ENCODE measurements around the gene CDH11.

The CDH11 gene, protein sequence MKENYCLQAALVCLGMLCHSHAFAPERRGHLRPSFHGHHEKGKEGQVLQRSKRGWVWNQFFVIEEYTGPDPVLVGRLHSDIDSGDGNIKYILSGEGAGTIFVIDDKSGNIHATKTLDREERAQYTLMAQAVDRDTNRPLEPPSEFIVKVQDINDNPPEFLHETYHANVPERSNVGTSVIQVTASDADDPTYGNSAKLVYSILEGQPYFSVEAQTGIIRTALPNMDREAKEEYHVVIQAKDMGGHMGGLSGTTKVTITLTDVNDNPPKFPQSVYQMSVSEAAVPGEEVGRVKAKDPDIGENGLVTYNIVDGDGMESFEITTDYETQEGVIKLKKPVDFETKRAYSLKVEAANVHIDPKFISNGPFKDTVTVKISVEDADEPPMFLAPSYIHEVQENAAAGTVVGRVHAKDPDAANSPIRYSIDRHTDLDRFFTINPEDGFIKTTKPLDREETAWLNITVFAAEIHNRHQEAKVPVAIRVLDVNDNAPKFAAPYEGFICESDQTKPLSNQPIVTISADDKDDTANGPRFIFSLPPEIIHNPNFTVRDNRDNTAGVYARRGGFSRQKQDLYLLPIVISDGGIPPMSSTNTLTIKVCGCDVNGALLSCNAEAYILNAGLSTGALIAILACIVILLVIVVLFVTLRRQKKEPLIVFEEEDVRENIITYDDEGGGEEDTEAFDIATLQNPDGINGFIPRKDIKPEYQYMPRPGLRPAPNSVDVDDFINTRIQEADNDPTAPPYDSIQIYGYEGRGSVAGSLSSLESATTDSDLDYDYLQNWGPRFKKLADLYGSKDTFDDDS

GRCh38 chr16:65121870-65122723 is at the start of gene CDH11:
TSS of gene CDH11 (minus strand) at chr16:65122063. CDS start at chr16:65004869, 117,194 bp downstream.
- no peak for DNase-seq

GRCh38 chr16:65154321-65154720 is 32.5 kb upstream of the CDH11 start:
- no peak for DNase-seq

DNA sequence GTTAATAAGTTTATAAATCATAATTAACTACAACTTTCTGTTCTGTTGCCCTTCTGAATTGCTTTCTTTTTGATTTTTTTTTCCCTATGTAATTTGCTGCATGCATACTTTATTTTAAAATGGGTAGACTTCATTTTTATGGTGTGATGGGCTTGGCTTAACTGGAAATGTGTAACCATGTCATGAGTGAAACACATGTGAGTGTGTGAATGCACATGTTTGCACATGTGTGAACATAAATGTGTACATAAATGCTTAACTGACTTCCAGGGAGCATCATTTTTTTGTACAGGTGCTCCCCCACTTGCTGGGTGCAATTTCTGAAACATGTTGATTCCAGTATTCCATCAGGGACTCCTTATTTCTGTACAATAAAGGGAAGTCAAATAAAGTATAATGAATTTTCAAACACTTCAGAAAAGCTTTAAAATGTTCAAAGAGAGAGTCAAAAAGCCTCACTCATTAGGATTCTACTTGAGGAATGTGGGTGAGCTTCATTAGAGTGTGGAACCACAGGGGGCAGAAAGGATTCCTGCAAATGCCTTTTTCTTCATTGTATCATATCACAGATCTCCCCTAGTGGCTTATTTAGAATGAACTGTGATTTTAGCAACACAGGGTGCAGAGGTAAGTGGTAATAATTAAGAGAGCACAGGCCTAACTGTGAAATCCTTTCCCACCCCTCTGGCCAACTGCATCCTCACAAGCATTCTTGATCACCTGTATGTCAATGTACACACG is 31.7 kb upstream of the CDH11 start:
- DNase-seq: no peak

- DNase-seq: no peak
Observed at GRCh38 chr16:65148804-65149203, 26.9 kb upstream of the CDH11 start.

DNA sequence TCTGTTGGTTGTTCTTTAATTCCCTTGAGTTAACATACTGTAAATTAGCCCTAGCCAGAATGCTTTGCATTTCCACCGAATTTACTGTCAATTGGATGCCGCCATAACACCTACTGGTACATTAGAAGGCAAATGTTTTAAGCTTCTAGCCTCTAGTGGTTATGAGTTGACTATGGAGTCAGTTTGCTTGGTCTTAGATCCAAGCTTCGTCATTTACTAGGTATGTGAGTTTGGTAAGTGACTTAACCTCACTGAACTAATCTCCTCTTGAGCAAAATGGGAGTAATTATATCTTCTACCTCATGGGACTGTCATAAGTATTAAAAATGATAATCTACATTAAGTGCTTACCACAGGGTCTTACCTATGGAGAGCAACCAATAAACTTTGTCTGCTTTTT is 20.4 kb upstream of the CDH11 start:
- no peak for DNase-seq

- DNase-seq: no peak
Observed at GRCh38 chr16:65136681-65137080, 14.8 kb upstream of the CDH11 start.

DNA sequence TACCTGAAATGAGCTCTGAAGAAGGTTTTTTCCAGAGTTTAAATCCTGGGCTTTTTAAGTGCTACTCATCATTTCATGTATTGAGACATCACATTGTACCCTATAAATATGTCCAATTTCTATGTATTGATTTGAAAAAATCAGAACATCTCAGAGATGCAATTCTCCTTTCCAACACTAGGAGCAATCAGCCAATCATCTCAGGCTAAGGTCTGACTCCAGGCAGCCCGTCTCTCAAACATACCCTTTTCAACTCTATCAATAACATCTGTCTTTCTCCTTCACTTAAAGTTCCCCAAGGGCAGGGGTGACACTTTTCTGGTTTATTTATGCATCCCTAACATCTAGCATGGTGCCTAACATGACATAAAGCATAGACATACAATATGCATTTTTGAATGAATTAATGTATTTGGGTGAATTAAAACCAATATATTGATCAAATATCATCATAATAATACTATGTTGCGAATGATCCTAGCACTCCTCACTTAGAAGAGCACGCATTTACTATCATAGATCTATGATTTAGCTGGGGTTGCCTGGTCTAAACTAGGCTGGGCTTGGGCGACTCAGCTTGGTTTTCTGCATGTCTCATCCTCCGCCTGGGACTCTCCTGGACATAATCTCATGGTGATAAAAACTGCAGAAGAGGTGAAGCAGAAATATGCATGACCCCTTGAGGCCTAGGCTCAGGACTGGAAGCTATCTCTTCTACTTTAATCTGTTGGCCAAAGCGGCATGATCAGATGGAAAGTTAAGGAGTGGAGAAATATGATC is 5.2 kb upstream of the CDH11 start:
- no peak for DNase-seq

DNA sequence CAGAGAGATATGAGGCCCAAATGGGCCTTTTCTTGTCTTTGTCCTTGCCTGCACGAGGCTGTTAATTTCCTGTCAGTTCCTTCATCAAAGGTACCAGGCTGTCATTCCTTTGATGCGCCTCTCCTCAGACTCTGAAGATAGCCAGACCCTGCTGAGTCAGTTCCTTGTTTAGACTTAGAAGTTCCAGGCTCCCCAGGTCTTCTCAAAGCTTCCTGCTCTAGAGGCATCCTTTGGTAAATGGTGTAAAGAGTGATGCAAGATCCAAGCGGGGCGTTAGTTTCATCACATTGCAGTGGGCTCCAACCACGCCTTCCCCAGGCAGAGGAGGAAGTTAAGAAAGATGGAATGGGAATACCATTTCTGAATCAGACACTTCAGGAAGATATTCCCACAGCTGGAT is 4.0 kb upstream of the CDH11 start:
- DNase-seq: no peak

- no peak for DNase-seq
Observed at GRCh38 chr16:65125322-65125721, 3.5 kb upstream of the CDH11 start.

- DNase-seq: no peak
Observed at GRCh38 chr16:65124596-65124995, 2.7 kb upstream of the CDH11 start.

- DNase-seq: no peak
Observed at GRCh38 chr16:65124212-65124548, 2.3 kb upstream of the CDH11 start.

GRCh38 chr16:65123396-65124211 is 1.7 kb upstream of the CDH11 start:
- no peak for DNase-seq

DNA sequence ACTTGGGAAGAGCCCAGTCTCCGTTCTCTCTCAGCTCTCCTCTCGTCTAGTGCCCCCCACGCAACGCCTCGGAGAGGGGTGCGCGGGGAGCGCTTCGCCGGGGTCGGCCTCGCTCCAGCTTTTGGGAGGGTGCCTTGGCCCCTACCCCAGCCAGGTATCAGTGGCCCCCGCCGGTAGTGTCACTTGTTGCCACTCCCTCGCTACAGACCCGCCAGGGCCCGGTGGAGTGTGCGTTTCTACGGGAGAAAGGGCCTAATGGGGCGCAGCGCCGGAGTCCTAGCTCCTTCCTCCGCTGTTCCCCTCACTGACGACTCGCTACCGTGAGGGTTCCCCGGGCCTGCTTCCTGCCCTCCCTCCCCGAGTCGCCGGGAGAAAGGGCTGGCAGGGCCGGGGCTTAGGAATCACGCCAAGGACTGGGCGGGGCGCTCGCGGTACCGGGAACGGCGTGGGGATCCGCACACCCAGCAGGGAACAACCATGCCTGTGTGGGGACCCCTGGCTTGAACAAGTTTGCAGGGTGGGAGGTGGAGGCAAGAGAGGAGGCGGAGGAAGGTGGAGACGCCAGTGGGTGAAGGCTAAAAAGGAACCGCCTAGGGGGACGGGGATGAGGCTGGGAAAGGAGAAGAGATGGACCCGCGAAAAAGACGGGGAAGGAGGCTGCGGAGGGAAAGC is 997 bp upstream of the CDH11 start:
- no peak for DNase-seq

GRCh38 chr16:65120831-65121721 is 787 bp downstream of the CDH11 start:
- no peak for DNase-seq

GRCh38 chr16:65120461-65120830 is 1.4 kb downstream of the CDH11 start:
- DNase-seq: no peak

GRCh38 chr16:65119901-65120401 is 1.9 kb downstream of the CDH11 start:
- no peak for DNase-seq

DNA sequence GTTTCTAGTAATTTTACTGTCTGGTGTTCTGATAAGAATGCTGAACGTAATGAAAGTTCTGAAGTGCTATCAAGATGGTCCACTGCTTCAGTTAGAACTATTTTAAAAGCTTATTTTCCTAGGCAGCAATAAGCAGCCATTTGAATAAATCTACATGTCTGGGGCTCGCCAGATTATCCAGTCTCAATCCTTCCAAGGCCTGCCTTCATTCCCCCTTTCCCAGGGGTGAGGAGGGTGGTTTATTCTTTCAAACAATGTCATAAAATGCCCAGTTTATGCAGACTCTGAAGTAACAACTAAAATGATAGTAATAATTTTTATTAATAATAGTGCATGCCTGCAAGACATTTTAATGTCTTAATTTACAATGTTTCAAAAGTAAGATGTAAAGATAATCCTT is 2.4 kb downstream of the CDH11 start:
- no peak for DNase-seq

GRCh38 chr16:65118871-65119270 is 3.0 kb downstream of the CDH11 start:
- DNase-seq: no peak

DNA sequence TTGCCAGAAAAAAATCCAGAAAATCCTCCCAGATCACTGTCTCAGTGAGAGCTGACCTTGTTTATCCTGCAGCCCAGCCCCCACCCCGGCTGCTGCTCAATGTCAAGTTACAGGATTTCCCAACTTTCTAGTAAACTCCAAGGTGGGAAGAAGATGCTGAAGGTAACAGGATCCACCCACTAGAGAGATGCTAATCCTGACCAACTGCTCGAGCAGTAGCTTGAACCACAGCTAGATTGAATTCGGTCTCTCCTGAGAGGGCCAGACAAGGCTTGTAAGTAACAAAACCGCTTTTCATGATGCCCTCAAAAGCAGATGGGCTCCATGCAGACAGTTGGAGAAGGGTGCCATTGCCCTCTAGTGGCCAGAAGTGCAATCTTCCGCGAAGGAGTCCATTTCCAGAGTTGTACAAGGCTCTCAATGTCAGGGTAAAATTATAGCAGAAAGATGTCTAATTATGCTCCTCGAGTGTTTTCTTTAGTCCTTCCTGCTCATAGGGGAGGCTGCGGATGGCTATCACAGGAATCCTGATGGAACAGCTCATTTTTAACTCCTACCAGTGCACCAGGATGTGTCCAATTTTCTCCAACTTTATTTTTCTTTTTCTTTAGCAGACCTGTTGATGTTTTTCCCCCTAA is 3.9 kb downstream of the CDH11 start:
- DNase-seq: peak; percentile 38

Measured in NCI-H748 treated with DMSO at 0.1 percent for 48 hours (cell line).